Retina (tissue), 1 donor: Measurements from ENCODE around the gene CFAP299.
"Not testable (repeated sequence)": the region's sequence is repeated elsewhere in the genome, so short reads cannot be mapped to it uniquely, and the experiment has no call there.

Source experiments
- DNase-seq: peaks from one replicate; pipeline ENCODE4 v3.0.0-alpha.2; 2016

Gene CFAP299

DNA sequence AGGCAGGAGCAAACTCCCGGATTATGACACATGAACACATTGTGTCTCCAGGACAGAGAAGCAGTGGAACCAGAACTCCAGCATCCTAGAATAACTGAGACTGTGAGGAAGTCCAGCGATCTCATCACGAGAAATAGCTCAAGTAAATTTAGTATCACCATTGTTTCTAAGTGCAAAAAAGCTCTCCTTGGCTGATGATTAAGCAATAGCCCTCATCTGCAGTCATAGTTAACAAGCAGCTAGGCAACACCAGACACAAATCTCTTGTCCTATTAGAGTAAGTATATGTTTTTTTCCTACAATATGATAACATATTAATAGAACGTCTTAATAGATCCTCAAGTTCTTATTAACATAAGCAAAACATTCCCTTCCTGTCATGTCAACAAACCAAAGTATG lies 2.4 kb upstream of the CFAP299 start:
- no peak for DNase-seq

DNA sequence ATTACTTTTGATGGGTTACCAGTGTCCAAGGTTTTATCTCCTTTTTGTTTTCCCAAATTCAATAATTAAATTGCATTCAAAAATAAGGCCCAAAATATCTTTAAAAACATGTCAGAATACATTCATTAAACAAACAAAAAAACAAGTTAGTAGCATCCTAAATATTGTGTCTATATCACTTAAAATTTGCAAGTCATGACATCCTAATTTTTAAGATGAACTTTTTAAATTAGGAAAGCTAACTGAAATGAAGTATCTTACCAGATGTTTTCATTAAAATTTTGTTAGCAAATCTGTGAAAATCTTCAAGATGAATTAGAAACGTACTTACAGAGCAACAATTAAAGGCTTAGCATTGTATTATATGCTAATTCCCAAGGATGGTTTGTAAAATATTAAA lies 962 bp upstream of the CFAP299 start:
- no peak for DNase-seq

DNA sequence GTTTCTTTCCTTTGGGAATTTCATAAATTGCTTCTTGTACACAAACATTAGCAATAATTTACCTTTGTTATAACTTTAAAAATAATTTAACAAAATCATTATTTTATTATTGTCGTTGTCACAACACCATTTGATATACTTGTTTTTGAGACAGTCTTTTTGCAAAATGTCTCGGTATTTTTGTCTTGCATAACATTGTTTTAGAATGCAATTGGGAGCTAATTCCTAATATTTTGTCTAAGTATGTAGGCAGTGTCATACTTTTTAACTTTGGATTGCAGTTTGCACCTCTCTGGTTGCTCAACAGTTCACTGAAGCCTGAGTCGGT lies 340 bp upstream of the CFAP299 start:
- no peak for DNase-seq

DNA sequence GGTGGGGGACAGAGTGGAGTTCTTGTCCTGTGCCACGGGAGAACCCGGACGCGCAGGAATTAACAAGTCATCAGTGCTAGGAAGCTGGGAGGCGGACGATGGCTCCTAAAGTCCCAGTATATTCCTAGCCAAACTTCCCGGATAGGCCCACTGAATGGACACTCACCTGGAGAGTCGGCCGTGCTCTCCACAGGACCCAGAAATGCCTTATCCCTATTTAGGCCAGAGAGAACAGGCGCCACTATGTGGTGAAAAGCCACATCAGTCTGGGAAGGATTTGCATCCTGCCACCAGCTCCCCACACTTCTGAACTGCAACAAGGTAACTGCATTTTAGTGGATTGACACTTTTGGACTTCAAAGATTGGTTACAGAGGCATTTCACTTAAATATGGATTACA lies 1.1 kb downstream of the CFAP299 start:
- peak; percentile 57 for DNase-seq

DNA sequence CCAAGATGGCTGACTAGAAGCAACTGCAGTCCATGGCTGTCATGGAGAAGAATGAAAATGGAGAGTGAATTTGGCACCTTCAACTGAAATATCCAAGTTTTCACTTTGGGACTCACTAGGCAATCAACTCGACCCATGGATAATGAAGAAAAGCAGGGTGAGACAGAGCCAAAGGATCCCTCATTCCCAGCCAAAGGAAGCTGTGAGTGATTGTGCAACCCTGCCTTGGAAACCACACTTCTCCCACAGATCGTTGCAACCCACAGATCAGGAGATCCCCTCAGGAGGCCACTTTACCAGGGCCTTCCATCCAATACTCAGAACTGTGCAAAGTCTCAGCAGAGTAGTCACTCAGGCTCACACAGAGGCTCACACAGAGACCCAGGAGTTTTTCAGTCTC lies 4.5 kb downstream of the CFAP299 start:
- no peak for DNase-seq

DNA sequence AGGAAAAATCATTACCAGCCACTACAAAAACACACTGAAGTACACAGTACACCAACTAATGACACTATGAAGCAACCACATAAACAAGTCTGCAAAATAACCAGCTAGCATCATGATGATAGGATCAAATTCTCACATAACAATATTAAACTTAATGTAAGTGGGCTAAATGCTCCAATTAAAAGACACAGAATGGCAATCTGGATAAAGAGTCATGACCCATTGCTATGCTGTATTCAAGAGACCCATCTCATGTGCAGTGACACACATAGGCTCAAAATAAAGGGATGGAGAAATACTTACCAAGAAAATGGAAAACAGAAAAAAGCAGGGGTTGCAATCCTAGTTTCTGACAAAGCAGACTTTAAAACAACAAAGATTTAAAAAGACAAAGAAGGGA lies 7.2 kb downstream of the CFAP299 start:
- DNase-seq: not testable (repeated sequence)

DNA sequence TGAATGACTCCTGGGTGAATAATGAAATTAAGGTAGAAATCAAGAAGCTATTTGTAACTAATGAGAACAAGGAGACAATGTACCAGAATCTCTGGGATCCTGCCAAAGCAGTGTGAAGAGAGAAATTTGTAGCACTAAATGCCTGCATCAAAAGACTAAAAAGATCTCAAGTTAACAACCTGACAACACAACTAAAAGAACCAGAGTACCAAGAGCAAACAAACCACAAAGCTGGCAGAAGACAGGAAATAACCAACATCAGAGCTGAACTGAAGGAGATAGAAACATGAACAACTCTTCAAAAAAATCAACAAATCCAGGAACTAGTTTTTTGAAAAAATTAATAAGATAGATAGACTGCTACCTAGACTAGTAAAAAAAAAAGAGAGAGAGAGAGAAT lies 8.4 kb downstream of the CFAP299 start:
- DNase-seq: no peak

DNA sequence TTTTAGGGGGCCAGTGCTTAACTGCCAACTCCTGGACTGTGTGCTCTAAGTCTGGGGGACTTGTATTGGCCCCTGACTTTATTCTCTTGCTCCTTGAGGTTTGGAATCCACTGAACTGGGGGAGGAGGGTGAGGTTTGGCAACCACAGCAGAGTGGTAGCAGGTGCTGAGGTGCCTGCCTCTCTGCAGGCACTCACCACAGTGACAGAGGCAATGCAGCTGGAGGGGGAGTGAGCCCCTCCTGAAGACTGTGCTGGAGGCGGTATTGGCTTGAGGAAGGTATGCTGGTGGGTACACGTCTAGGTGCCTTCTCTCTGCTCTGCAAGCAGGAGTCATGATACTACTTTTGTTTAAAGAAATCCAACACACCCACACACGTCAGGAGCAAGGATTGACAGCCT lies 24.6 kb downstream of the CFAP299 start:
- no peak for DNase-seq

DNA sequence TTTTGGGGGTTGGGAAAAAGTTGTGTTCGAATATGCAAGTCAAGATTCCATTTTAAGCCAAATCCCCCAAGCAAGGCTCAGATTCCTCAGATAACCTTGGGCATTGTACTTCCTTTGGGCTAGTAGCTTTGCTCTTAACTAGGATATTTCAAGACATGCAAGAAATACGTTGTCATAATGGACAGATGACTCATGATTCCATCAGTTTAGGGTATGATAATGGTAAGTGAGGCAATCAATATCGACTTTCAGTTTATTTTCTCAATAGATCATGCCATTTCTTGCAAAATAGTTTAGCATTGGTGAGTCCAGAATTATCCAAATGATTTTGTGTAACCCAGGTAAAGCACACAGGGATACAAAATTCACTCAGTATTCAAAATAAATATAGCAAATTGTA lies 25.4 kb downstream of the CFAP299 start:
- no peak for DNase-seq

DNA sequence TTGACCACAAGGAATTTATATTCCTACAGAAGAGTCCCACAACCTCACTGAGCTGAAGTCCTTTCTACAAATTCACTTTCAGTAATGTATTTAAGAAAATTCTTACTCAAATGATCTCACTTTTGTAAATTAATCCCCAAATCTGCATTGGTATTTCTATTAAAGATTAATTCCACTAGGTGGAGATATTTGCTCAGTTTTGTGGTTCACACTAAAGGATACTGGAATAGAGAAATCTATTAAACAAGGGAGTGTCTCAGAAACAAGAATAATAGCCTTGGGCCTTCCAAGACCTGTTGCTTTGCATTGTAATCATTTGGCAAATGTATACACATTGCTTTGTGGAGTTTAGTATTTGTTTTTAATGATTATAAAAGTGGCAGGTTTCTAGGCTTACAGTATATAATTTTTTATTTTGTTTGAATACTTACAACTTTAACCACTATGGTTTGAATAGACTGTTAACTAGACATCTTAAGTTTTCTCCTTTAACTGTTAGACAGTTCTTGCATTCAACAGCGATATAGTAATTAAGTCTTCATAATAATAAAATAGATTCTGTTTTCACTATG lies 25.9 kb downstream of the CFAP299 start:
- no peak for DNase-seq

DNA sequence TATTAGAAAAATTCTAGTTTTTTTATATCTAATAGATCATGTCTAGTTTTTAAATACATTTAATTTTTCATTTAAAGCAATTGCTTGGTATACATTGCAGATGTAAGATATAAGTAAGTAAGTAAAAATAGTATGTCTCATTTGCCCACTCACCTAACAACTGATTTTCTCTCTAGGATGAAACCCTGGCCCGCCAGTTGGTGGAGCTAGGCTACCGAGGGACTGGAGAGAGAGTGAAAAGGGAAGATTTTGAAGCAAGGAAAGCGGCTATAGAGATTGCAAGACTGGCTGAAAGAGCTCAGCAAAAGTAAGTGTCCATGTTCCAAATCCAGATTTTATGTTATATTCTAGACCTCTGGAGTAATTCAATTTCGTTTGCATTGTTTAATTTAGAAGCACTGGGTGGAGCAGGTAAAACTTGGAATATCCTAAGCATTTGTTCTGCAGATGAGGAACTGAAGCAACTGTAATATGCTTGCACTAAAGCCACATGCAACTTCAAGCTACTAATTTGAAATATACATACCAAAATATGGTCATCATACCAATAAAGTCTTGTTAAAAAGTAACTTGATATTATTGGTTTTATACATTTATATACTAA lies 27.1 kb downstream of the CFAP299 start:
- peak; percentile 45 for DNase-seq

DNA sequence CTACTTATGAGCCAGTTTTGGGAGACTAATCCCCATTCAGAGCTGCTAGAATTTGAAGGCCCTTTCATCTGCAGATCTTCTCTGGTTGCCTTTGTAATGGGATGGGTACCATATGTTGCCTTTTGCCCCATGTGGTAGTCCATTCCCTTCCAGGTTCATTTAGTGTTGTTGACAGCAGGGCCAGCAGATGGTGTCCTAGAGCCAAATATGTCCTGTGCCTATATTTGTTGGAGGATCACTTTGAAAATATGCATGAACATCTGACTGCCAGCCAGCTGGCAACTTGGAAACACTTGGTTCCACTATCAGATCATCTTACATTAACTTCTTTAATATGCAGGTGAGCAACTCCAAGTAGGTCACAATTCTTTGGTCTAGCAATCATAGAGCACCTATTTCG lies 30.4 kb downstream of the CFAP299 start:
- peak; percentile 44 for DNase-seq

DNA sequence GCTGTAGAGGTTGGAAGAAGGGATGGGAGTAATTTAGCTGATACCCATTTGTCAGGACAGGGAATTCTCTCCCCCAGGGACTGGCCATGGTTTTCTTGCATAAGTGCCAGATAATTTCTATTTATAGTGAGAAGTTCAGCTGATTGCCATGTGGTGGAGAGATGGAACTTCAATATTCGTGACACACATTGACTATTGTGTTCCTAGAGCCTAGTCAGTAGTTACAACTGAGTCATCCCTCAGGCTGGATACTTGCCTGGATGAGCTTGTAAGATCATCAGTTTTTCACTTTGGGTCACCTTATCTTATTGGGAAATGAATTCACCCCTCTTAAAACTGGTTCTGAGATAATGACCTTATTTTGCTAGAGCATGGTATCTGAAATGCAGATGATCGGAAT lies 32.2 kb downstream of the CFAP299 start:
- no peak for DNase-seq

DNA sequence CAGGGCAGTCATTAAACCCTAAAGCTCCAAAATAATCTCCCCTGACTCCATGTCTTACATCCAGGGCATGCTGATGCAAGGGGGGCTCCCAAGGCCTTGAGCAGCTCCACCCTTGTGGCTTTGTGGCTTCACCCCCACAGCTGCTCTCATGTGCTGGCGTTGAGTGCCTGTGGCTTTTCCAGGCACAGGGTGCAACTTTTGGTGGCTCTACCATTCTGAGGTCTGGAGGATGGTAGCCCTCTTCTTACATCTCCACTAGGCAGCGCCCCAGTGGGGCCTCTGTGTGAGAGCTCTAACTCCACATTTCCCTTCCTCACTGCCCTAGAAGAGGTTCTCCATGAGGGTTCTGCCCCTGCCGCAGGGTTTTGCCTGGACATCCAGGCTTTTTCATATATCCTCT lies 35.1 kb downstream of the CFAP299 start:
- no peak for DNase-seq

DNA sequence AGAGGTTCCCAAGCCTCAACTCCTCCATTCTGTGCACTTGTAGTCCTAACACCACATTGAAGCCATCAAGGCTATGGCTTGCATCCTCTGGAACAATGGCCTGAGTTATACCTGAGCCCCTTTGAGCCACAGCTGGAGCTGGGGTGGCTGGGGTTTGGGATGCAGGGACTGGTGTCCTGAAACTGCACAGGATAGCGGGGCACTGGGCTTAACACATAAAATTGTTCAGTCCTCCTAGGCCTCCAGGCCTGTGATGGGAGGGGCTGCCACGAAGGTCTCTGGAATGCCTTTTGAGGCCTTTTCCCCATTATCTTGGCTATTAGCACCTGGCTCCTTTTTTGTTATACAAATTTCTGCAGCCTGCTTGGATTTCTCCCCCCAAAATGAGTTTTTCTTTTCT lies 35.5 kb downstream of the CFAP299 start:
- no peak for DNase-seq

DNA sequence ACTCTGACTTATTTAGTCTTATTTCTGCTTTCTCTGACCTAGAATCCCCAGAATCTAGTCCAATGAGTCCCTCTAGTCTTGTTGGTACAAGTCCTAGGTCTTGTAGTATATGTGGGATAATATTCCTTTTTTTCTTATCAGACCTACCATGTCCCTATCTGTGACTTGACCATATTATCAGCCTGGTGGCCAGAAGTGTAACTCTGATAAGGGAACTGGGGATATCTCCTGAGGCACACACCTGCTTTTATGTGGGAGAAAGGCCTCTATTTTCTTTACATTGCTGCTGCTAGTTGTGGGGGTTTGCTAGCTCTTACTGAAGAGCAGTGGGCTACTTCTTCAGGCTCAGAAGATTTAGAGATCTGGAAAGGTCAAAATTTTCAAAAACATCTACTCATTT lies 38.6 kb downstream of the CFAP299 start:
- DNase-seq: no peak

DNA sequence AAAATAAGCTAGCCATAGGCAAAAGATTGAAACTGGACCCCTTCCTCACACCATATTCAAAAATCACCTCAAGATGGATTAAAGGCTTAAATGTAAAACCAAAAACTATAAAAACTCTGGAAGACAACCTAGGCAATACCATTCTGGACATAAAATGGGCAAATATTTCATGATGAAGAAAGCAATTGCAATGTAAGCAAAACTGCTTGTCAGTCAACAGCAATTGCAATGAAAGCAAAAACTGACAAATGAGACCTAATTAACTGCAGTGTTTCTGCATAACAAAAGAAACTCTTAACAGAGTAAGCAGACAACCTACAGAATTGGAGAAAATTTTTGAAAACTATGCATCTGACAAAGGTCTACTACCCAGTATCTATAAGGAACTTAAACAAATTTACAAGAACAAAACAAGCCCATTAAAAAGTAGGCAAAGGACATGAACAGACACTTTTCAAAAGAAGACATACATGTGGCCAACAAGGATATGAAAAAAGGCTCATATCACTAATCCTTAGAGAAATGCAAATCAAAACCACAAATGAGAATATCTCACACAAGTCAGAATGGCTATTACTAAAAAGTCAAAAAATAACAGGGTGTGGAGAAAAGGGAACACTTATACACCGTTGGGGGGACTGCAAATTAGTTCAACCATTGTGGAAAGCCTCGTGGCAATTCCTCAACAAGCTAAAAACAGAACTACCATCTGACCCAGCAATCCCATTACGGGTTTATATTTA lies 46.7 kb downstream of the CFAP299 start:
- no peak for DNase-seq

DNA sequence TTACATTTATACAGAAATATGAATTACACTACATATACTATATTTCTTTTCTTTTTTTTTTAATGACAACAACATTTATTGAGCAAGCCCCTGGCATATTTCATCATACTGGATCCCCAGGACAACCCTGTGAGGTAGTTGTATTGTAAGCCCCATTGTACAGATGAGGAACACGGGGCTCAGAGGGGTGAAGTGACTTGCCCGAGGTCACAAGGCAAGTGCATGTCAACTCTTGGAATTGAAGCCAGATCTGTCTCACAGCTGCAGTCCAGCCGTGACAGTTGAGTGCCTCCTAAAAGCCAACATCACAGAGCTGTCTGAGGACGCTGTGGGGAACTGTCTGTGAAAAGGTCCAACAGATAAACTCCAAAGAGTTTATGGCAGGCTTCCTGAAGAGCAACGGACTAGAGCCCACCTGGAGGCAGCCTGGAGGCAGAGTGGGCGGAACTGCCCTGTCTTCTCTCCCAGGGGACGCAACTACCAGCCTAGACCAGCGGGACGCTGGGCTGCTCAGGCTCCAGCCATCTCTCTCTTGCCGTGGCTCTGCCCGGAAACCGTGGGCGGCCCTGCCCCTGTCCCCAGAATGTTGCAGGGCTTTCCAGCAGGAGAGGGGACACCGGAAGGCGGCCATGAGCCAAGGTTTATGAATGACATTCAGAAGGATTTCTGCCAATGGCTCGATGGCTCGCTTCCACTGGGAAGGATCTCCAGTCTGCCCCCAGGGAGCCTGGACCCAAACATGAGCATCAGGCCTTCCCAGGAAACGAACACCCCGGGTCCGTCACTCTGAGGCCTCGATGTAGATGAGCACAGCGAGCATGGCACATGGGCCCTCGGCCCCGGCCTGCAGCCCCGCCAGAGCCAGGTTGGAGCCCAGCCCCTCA lies 50.1 kb downstream of the CFAP299 start:
- DNase-seq: no peak

DNA sequence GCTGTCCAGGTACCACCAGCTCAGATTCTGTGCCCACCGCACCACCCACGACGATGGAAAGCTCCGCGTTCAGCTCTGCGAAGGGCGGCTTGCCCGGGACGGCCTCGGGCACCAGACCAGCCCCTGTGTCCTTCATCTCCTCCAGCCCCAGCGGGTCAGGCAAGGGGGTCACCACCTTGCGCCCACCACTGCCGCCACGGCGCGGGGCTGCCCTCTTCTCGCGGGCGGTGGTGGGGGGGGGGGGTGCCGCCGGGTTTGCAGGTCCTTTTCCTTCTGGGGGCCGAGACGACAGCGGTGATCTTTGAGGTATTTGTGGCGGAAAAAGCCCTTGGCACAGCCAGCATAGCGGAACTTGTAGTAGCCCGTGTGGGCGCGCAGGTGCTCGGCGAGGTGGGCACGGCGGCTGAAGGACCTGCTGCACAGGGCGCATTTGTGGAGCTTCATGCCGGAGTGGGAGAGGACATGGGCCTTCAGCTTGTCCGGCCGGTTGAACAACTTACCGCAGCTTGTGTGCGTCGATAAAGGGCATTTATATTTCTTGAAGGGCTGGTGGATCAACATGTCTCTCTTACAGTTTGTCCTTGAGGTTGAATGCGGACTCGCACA lies 50.9 kb downstream of the CFAP299 start:
- no peak for DNase-seq

DNA sequence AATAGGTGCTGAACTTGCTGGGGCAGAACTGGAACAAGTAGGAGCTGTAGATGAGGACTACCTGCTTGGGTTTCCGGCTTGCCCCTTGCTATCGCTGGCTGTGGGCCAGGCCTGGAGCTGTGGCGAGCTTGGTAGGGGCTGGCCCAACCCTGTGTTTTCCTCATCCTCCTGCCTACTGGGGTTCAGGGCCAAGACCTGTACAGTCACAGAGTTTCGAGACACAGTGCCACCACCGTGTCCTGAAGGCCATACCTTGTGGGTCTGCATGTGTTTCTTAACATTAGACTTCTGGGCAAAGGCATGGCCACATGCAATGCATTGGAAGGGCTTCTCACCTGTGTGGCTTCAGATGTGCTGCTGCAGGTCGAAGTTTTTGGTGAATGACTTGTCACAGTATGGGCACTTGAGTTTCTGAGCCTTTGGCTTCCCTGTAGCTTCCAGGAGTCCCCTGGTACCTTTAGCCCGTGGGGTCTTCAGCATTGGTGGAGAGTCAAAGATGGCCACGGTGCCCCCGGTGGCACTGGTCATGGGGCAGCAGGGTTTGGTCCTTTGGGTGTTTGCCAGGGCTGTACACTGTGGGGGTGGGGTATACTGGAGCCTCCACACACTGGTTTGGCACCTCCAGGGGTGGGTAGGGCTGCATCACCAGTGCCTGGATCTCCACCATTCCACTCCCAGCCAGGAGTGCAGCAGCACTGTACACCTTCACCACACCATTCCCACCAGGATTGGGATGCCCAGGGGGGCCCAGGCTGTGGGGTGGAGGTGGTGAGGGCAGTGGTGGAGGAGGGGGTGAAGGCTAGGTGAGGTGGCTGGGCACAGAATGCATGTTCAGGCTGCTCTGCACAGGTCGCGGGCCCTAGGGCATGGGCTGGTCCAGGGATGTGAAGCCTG lies 52.1 kb downstream of the CFAP299 start:
- DNase-seq: no peak

DNA sequence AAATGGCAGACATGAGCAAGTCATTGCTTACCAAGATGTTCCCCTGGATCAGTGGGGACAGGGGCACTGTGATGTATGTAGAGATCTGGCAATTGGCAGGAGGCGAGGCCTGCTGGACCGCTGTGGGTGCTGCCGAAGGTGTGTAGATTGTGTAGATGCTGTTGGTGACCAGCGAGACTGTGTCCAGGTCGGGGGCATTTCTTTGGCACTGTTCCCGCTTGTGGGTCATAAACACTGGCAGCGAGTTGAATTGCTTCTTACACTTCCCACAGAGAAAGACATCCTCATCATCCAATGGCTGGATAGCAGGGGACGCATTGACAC lies 52.7 kb downstream of the CFAP299 start:
- DNase-seq: no peak

DNA sequence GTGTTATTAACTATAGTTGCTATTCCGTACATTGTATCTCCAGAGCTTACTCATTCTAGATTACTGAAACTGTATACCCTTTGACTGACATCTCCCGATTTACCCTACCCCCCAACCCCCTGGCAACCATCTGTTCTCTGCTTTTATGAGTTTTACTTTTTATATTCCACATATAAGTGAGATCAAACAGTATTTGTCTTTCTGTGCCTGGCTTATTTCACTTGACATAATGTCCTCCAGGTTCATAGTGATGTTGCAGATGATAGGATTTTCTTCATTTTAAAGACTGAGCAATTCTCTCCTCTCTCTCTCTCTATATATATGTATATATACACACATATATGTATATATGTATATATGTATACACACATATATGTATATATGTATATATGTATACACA lies 54.6 kb downstream of the CFAP299 start:
- DNase-seq: no peak
